GM23248 (cell line): ENCODE results near the gene C5orf22.

Experiments used
- EZH2 ChIP-seq: fragments of 200-600 bp; sonication (generic); IDR thresholded peaks from 2 replicates; pipeline ENCODE4 v1.6.1; 2018; ENCODE audit warnings: antibody characterized with exemption, mild to moderate bottlenecking; ENCODE audit not compliant: insufficient read depth, poor library complexity, severe bottlenecking
- EZH2phosphoT487 ChIP-seq: fragments of 200-600 bp; sonication (generic); IDR thresholded peaks from 2 replicates; pipeline ENCODE4 v1.6.1; 2018; ENCODE audit warnings: antibody characterized with exemption, moderate library complexity, mild to moderate bottlenecking, low read depth; ENCODE audit not compliant: insufficient read depth

DNA sequence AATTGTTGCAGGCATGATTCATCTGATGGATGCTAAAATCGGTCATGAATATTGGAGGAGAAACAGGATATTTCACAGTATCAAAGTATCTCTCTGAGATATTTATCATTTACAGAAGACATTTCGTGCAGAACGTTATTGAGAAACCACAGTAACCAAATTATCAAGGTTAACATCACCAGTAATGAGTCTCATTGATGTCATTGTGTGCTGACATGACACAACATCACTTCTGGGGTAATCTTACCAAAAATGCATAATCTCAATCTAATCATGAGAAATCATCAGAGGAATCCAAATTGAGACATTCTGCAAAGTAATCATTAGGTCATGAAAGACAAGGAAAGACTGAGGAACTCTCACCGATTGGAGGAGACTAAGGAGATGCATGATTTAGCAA is 42.7 kb downstream of the C5orf22 start:
- TF ChIP-seq EZH2 (no peak), EZH2phosphoT487 (no peak)
